HFFc6 (cell line): ENCODE data around the gene CORO6. TPM values are rescaled to one million over a fixed set of nuclear protein-coding genes. Genes with fewer than 3 reads are reported as not detected.

Experiments used
- DNase-seq: peaks from one replicate; pipeline ENCODE4 v3.0.0-alpha.2; 2018
- H3K27ac Mint-ChIP-seq: 2 replicates; pipeline ENCODE4 v1.8.0; 2020; ENCODE audit warnings: mild to moderate bottlenecking, mixed read lengths
- H3K27me3 Mint-ChIP-seq: 2 replicates; pipeline ENCODE4 v1.8.0; 2021; ENCODE audit warnings: mild to moderate bottlenecking, moderate library complexity, mixed read lengths; ENCODE audit not compliant: insufficient read depth
- H3K36me3 Mint-ChIP-seq: 2 replicates; pipeline ENCODE4 v1.8.0; 2021; ENCODE audit warnings: low read depth, mixed read lengths
- H3K4me1 Mint-ChIP-seq: 2 replicates; pipeline ENCODE4 v1.8.0; 2020; ENCODE audit warnings: low read depth, mixed read lengths
- H3K4me3 Mint-ChIP-seq: 2 replicates; pipeline ENCODE4 v1.8.0; 2020; ENCODE audit warnings: mild to moderate bottlenecking, moderate library complexity, mixed read lengths
- H3K9me3 Mint-ChIP-seq: 2 replicates; pipeline ENCODE4 v1.8.0; 2020; ENCODE audit warnings: mild to moderate bottlenecking, mixed read lengths
- CTCF ChIP-seq: fragments of 200-600 bp; sonication (generic); IDR thresholded peaks from 2 replicates; pipeline ENCODE4 v1.5.0; 2021; ENCODE audit warnings: antibody characterized with exemption, mild to moderate bottlenecking
- total RNA-seq, 6 experiments: library from RNA; stranded (reverse); fragmentation: NEBNext Ultra II Directional; extraction: Animal tissue kit (Norgen Biotek cat#: 25700); gene quantifications; 2 replicates in 1 of 6; 3 replicates in 5 of 6; pipeline ENCODE4 v1.2.3, GENCODE V29; 2021

Gene CORO6
- total RNA-seq, 6 experiments from 2014 or later, result 4.6 to 6.1 (median 5.4) TPM

GRCh38 chr17:29589524-29590410, 32.9 kb downstream of the CORO6 start, which contains the start of gene GIT1:
Gene GIT1, minus strand, starts transcription at chr17:29589648. Its CDS starts 270 bp downstream, at chr17:29589378.
- peak; percentile 41 for DNase-seq
- H3K36me3 Mint-ChIP-seq, result no peaks in the 10 kb centered on the region
- H3K4me3 Mint-ChIP-seq, result peak within 1 kb of the TSS; percentile 96
- no peaks in the 10 kb centered on the region for H3K9me3 Mint-ChIP-seq
- H3K27ac Mint-ChIP-seq, result peak within 1 kb of the TSS; percentile 88
- peak; percentile 39; the same call in 1 of the 2 replicates for TF ChIP-seq CTCF
- peaks cover 3% of the 10 kb centered on the region; the same call in 1 of the 2 replicates for H3K27me3 Mint-ChIP-seq
- H3K4me1 Mint-ChIP-seq, result peaks cover 52% of the 10 kb centered on the region

- H3K27me3 Mint-ChIP-seq, result peaks cover 3% of the 10 kb centered on the region; the same call in 1 of the 2 replicates
- H3K9me3 Mint-ChIP-seq, result no peaks in the 10 kb centered on the region
- peak; percentile 29 for DNase-seq
- H3K4me3 Mint-ChIP-seq, result peak overlapping the region; percentile 96
- TF ChIP-seq CTCF, result no peak
- peak overlapping the region; percentile 85 for H3K27ac Mint-ChIP-seq
- H3K4me1 Mint-ChIP-seq, result peaks cover 58% of the 10 kb centered on the region
- H3K36me3 Mint-ChIP-seq, result no peaks in the 10 kb centered on the region
These were observed 33.9 kb downstream of the CORO6 start for GRCh38 chr17:29588562-29589411.

GRCh38 chr17:29588017-29588561, 34.6 kb downstream of the CORO6 start:
- DNase-seq, result no peak
- Mint-ChIP-seq H3K27ac (peak overlapping the region; percentile 85), H3K4me3 (peak overlapping the region; percentile 96), H3K36me3 (no peaks in the 10 kb centered on the region), H3K4me1 (peaks cover 58% of the 10 kb centered on the region), H3K27me3 (peaks cover 3% of the 10 kb centered on the region; the same call in 1 of the 2 replicates), H3K9me3 (no peaks in the 10 kb centered on the region)
- TF ChIP-seq CTCF, result no peak

GRCh38 chr17:29587591-29587990, 35.1 kb downstream of the CORO6 start:
- no peak for DNase-seq
- H3K9me3 Mint-ChIP-seq, result no peaks in the 10 kb centered on the region
- H3K4me1 Mint-ChIP-seq, result peaks cover 57% of the 10 kb centered on the region
- no peak for TF ChIP-seq CTCF
- peak overlapping the region; percentile 96 for H3K4me3 Mint-ChIP-seq
- no peaks in the 10 kb centered on the region for H3K36me3 Mint-ChIP-seq
- peak overlapping the region; percentile 85; the same call in 1 of the 2 replicates for H3K27ac Mint-ChIP-seq
- peaks cover 3% of the 10 kb centered on the region; the same call in 1 of the 2 replicates for H3K27me3 Mint-ChIP-seq
